GM19455 (cell line): ENCODE data around the gene ASTN1.

Source experiments
- ATAC-seq: cut with Tn5 transposase; IDR thresholded peaks from one replicate; pipeline ENCODE4 v1.9.1; 2021; ENCODE audit not compliant: unreplicated experiment

The ASTN1 gene

DNA sequence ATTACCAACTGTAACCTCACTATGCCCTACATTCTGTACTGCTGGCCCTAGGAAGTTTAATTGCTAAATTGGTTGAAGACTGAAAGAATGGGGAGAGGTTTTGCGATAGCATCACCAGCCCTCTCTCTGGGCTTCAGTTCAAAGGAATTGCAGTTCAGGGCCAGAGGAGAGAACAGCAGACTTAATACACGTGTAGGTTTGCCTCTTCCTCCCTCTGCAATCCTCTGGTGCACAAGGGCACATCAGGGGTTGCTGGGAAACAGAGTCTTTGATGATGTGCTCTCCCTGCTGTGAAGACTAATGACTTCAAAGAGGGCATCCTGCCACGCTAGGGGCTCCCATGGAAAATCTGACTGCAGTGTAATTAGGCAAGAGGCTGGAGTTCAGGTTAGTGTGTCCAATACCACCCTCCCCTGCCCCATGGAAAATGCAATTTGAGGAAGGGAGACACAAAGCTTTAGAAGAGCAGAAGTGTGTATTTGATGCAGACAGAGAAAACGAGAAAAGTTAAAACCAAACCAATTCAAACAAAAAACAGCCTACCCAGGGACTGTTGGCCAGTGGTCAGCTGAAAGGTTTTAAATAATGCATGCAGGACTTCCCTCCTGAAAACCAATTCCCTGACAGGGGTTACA, 167.9 kb downstream of the ASTN1 start:
- ATAC-seq = no peak

DNA sequence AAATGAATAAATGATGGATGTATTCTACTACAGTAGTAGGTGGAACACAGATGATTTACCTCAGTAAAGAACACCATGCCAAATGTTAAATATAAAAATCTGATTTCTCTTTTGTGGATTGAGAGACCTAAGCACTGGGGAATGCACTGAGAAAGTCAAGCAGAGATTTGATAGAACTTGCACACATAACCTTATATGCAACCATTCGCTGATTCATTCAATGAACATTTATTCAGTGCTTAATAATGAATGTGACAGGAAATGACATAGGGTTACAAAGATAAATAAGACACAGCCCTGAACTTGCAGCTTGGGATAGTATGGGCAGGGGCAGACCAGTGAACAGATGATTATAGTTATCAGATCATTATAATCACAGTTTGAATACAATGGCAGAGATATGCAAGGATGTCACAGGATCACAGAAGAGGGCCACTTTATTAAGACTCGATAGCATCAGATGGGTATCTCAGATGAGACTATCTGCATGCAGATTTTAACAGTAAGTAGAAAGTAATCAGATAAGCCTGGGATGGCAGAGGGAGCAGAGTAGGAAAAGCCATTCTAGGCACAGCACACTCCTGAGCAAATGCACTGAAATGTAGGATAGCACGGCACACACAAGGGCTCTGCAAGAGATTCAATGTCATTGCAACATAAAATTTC, 169.4 kb downstream of the ASTN1 start:
- no peak for ATAC-seq

DNA sequence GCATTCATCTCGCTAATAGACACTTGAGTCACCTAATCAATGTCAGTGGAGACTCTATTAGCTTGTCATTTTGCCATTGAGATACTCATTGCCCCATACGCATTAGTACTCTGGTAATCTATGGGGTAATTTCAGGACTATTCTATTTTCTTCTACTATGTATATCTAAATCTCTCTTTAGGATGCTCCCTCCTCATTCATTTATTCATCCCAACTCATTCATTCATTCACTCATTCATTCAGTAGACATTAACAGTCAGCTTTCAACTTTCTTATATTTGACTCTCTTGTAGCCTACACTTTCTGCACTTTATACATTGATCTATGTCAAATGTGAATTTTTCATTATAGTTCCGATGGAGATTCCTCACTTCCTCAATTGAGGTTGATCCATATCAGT, 170.9 kb downstream of the ASTN1 start:
- no peak for ATAC-seq

DNA sequence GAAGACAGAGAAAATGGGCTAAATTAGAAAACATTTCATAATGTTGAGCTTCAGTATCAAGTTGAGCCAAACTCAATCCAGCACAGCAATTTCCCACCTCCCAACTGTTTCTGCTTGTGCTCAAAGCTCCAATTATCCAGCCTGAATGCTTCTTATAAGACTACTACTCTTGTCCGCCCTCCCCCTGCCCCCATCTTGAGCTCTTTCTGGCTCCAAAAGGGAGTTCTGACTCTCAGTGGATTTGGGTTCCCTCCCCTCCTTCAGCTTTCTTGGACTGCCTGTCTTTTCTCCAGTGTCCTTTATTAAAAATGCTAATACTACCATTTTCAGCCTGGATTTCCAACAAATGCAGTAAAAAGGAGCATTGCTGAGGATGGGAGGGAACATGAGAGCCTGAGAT, 174.8 kb downstream of the ASTN1 start:
- ATAC-seq = no peak

DNA sequence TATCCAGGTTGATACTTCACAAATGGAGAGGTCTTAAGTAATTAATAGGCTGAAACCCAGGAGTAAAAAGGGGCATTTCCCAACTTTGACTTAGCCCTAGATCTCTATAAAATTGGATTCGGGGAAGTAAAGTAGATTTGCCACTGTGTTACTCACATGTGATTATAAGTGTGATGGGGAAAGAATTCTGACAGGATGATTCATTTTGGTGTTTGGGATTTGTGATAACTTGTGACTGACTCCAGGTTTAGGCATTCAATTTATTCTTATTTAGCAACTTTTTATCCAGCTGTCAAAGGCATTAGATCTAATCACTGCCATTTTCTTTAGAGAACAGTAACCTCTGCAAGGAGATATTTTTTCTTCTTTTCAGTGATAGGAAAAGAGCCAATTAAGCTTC, 175.5 kb downstream of the ASTN1 start:
- no peak for ATAC-seq

DNA sequence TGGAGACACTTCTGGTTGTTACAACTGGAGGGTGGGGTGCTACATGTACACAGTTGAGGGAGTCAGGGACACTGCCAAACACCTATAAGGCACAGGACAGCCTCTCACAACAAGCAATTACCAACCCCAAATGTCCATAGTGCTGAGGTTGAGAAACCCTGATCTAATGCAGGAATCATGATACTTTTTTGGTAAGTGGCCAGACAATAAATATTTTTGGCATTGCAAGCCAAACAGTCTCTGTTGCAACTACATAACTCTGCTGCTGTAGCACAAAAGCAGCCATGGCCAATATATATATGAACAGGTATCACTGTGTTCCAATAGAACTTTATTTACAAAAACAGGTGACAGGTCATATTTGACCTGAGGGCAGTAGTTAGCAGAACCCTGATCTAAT, 177.5 kb downstream of the ASTN1 start:
- no peak for ATAC-seq

DNA sequence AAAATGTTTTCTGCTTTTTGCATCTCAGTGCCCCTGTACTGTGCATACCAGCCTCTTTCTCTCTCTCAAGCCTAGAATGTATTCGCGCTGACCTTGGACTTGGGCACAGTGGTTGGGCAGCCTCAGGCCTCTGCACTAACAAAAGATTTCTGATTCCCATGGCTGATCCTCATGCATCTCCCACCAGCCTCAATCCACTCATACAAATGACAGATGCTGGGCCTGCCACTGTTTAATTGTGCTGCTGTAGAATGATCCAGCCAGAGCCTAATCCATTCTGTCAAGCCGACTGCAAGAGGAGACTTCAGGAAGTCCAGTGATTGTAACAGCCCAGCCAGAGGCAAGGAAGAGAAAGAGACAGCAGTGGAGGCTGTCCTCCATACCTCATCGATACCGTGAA, 180.8 kb downstream of the ASTN1 start:
- ATAC-seq = no peak

DNA sequence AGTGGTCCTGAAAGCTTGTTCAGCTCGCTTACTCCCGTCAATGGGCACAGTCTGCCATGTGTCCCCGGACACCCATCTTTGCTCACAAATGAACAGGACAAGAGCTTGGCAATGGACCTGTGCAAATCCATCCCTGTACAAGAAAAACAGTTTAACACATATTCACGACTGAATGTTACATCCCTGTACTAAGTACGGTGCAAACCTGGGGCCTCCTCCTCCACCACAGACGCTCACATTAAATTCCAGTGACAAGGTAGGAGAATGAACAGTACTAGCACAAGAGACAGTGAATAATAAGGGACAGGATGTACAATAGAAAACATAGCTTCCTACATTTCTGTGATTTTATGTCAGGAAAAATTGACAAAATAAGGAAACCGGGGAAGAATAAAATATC, 187.7 kb downstream of the ASTN1 start:
- ATAC-seq = no peak

DNA sequence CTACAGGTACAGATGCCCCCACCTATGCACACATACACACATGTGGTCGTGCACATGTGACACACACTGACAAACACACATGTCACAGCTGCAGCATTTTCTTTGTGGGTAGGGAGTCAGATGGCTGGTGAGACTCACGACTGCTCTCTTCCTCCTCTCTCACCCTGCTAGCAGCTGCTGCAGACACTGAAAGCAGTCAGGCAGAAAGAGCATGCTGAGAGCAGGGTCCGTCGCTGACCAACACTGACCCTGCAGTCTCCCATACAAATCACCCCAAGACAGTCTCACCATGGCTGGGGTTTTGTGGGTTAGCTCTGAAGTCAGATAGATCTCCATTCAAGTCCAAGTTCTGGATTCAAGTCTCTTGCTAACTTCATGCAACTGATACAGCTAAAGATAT, 188.3 kb downstream of the ASTN1 start:
- no peak for ATAC-seq

DNA sequence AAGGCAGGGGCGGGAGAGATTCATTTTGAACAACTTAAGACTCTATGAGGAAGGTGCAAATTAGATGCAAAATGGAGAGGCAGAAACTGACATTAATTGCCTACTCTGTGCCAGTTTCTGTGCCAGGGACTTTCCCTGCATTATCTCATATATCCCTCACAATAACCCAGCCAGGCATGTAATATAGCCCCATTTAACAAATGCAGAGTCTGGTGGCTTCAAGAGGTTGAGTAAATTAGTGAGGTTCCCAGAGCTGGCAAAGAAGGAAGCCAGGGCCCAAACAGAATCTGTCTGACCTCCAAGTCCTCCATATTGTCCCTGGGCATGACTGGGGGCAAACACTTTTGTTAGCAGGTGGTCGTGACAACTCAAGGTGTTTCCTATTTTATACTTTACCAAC, 199.8 kb downstream of the ASTN1 start:
- ATAC-seq = no peak

DNA sequence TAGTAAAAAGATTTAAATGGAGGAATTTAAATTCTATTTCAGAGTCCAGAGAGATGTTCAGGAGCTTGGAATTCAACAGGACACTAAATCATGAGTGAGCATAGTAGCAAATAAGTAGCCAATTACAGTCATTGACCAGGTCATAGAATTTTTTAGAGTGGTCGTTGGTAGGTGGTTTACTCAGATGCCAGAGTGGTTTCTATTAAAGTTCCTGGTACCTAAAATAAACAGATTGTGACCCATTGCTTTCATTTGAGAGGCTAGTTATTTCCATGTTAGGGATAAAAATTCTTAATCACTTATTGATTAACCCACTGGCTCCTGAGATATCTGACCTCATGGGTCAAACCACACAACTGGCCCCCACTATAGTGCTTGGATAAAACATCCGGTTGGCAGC, 201.3 kb downstream of the ASTN1 start:
- ATAC-seq = no peak

DNA sequence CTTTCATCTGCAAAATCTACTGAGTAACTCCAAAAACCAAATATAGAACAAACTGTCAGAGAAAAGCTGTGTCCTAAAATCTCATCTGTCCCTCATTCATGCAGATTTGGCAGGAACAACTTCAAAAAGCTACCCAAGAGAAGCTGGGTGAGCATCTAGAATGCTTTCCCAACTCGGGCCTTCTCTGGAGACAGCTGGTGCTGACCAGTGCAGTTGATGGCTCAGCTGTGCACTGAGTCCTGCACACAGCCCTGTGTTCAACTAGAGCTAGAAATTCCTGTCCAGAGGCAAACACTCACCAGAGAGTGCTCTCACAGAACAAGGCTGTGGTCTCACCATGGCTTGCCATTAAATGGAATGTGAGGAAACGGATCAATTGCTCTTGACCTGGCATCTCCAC, 202.8 kb downstream of the ASTN1 start:
- no peak for ATAC-seq

DNA sequence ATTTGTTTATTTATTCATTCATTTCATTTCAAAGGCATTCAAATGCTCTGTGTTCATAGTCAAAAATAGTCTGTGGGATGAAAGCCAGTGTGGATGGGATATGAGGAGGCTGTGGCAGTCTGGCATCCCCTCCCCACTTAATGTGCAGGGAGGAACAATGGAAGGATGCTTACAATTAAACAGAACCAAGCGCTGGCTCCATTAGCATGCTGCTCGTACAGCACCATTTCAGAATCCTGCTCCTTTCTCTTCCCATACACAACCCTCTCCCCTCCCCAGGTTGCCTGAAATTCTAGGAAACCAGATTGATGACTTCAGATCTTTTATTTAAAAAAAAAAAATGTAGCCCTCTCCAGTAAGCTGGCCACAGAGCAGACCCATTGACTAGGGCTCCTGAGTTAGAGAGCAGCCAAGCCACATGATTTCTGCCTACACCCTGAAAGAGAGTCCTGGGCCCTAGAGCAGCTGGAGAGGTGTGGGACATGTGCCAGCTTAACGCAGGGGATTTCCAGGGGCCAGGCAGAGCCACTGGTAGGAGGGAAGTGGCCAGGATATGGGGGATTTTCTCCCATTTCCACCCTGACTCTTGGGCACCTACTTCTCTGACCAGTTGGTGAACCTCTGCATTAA, 205.2 kb downstream of the ASTN1 start:
- ATAC-seq = no peak

DNA sequence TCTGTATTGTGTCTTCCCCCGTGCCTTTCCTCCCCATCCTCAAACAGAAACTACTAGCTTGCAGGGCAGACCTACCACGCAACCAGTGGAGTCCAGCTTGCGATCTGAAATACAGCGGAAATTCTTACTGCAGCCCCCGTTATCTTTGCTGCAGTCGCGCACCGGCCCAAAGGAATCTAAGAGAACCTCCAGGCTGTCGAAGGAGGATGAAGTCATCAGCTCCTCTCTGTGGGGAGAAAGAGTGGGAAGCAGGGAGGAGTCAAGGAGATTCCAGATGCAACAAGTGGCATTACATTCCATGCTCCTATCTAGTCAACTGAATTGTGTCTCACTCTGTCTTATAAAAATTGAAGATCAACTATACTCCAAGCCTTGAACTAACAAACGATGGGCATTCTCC, 206.9 kb downstream of the ASTN1 start:
- no peak for ATAC-seq

DNA sequence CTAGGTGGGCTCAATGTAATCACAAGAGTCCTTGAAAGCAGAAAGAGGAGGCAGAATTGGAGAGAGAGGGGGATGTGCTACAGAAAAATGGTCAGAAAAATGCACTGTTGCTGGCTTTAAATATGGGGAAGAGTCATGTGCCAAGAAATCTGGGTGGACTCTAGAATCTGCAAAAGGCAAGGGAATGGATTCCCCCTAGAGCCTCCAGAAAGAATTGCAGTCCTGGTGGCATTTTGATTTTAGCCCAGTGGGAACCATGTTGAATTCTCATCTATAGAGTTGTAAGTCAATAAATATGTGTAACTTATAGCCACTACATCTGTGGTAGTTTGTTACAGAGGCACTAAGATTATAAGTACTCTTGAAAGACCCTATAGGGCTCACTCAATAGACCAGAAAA, 210.3 kb downstream of the ASTN1 start:
- no peak for ATAC-seq

DNA sequence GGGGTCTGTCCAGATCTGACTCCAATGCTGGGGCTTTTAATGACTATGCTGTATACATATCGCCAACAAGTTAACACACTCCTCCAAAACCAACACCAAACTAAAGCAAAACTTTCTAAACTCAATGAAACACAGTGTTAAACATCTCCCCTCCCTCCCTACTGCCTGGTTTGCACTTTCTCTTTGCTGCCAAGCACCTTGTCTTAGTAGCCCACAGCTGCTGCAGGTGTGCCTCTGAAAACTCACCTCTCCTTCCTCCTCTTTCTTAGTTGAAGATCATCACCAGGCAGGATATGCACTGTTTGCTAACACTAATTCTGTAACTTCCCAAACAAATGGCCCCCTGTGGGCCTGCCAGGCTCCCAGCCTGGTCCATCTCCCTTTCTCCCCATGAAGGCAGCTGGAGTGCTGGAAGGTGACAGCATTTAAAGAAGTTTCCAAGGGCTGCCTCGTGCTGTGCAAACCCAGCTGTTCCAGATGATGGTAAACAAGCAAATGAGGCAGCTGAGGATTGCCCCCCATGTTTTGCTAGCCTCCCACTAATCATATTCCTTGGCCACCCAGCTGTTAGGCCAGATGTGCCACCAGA, 213.7 kb downstream of the ASTN1 start:
- ATAC-seq = no peak

DNA sequence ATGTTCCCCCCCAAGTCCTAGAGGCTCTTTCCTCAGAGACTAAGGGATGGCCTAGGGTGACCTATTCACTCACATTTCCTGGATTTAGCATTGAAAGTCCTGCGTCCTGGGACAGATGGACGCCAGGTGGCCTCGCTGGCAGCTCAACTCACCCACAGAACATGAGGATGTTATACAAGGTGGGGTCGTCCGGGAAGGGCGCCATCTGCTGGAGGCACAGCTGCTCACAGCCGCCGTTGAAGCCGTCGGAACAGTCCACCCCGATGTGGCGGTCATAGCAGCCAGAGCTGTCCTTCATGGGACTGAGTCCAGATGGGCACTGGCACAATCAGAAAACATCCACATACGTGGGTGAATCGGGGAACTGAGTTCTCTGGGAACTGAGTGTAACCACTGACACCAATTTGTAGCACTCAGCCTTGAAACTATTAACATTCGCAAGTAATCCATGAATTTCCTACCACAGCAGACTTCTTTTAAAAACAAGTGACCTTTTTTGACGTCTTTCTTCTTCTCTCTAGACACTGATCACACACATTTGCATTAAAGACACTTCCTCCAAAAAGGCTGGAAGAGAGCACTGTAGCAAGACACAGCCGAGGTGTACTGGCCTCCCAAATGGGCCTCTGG, 215.4 kb downstream of the ASTN1 start:
- ATAC-seq = peak; percentile 84

DNA sequence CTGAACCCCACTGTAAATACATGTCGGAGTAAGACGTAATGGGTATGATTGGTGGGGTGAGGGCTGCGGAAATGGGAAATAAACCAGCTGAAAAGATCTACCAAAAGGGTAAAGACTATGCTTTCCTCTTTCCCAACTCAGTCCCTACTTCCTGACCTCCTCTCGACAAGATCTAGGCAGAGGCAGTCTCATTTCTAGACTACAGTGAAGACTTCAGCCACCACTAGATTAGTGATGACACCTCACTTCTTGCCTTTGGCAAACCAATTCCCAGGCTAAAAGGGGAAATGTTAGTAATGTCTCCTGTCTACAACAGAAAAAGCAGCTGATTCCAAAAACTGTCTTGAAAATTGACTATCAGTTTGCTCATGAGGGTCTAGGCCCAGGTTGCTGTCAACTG, 219.9 kb downstream of the ASTN1 start:
- ATAC-seq = no peak

DNA sequence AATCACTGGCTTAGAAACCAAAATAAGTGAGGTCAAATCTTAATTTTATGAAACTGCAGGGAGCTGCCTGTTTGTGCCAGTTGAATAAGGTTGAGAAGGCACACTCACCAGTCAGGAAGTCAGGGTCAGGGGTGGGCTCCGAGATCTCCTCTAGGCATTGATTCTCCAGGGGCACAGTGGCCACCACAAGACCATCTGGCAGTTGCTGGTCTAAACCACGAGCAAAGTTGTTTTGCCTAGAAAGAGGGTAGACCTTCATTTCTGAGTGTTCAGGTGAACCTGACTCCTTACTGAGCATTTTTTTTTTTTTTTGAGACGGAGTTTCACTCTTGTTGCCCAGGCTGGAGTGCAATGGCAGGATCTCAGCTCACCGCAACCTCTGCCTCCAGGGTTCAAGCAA, 220.7 kb downstream of the ASTN1 start:
- no peak for ATAC-seq

DNA sequence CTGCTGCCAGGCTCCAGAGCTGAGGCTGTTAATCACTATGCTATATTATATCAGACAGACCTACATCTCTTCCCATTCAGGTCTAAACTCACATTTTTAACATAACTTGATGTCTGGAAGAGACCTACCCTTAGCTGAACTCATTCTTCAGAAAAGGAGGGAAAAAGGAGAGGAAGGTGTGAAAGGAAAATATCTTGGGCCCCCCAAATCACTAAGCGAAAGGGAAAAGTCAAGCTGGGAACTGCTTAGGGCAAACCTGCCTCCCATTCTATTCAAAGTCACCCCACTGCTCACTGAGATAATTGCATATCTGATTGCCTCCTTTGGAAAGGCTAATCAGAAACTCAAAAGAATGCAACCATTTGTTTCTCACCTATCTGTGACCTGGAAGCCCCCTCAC, 222.2 kb downstream of the ASTN1 start:
- no peak for ATAC-seq

DNA sequence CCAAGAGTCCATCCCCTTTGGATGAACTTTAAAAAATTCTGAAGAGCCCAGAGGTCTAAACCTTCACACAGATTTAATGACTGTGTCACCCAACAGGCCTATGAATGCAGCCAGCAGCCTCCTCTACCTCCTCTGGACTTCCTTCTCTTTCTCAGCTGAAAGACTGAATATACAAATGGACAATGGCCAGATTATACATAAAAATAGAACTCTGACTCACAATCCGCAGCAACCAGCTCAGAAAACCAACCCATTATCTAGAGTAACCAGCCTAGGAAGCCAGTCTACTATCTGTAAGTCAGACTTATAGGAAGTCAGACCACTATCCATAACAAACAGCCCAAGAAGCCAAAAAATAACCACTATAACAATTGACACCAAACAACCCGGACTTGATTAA, 224.5 kb downstream of the ASTN1 start:
- ATAC-seq = no peak

DNA sequence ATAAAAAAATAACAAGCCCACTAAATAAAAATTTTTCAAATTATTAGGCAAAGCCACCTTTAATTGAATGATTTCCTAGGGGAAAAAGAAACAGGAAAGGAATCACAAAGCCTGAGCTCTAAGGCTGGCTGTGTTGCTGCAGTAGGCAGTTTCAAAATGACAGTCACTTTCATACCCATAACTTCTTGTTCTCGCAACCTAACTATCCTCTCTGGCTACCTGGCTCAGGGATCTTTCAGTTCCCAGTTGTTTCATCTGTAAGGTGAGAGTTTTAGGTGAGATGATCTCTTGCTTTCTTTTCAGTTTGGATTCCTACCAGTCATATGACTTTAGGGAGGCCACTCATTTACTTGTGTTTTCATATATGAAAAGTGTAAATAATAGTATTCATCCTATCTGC, 226.1 kb downstream of the ASTN1 start:
- ATAC-seq = no peak
